HUDEP-2 (cell line): ENCODE data around the gene RGS1.

Experiments used
- DNase-seq, 76 experiments: peaks; one replicate each; lab custom pipeline; 2025; ENCODE audit not compliant: unreplicated experiment in 76 of 76; lab: John Stamatoyannopoulos, UW

The RGS1 gene

DNA sequence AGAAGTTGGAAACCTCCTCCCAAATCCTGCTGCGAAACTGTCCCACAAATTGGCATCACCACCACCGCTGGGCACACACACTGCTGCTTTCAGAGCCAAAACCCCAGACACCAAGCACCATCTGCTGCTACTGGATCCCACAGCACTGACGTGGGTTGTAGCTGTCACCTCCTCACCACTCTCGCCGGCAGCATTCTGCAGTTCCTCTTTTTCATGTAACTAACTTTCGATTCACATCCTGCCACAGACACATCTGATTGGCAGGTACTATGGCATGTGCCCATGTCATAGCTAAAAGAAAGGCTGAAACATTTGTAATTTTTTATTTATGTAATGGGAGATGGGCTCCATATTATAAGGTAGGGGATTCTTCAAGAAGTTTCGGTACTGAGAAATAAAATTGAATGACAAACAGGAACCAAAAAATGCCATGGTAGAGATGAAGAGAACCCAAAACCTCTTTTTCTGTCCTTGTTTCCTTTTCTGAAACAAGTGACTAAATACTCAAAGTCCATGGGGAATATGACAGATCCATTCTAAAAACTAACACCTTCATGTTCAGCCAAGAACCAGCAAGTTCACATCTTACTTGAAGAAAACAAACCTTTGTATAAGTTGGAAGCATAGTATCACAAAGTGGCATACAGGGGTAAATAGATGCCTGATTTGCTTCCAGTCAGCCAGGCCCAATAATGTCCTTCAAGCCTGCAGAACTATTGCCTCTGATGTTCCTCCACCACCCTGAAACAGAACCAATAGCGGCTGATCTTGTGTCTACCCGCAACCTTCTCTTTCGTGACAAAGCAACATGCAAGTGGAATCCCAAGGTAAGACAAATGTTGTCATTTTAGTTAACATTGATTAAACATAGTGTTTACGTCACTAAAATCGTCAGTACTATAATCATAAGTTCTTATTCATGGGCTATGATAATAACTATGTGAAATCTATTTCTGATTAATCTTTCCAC, 33.8 kb downstream of the RGS1 start:
- DNase-seq = peak in 40 of 76 experiments; percentile 4 to 67 (median 24)

DNA sequence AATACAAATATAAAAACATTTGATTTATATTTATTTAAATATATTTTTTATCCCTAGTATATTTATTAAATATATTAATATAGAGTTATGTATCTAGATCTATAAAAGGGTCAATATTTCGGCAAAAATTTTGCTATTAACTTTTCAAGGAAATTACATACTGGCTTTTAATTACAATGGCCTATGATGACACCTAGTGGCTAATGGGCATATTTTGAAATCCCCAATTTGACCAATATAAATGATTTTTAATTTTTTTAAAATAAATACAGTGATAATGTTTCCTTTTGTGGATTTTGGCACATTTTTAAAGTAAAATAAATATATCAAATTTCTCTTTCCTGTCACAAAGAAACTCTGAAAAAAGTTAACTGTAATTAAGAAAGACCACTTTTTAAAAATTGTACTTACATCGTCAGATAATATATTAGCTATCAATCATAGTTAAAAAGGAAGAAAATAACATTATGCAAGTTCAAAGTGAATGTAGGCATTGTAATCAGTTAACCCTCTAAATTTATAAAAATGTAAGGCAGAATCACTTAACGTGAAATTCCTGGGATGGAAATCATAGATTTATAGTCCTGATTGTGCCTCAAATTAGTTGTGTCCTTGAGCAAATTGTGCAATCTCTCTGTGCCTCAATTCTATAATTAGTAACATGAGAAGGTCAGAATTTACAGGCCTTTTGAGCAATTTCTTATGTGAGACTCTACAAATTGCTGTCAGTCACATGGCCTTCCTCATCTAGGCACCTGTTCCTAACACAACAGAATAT, 34.7 kb downstream of the RGS1 start:
- DNase-seq = peak in 3 of 76 experiments; percentile 3 to 15 (median 3)

DNA sequence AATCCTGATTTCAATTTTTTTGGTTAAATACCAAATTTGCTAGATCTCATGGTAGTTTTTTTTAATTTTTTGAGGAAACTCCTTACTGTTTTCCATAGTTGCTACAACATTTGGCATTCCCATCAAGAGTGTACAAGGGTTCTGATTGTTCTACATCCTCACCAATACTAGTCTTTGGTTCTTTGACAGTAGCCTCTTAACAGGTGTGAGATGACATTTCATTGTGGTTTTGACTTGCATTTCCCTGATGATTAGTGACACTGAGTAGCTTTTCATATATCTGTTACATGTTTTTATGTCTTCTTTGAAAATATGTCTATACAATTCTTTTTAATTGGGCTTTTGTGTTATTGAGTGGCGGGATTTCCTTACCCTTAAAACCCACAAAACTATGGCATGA, 39.5 kb downstream of the RGS1 start:
- DNase-seq = no peak

DNA sequence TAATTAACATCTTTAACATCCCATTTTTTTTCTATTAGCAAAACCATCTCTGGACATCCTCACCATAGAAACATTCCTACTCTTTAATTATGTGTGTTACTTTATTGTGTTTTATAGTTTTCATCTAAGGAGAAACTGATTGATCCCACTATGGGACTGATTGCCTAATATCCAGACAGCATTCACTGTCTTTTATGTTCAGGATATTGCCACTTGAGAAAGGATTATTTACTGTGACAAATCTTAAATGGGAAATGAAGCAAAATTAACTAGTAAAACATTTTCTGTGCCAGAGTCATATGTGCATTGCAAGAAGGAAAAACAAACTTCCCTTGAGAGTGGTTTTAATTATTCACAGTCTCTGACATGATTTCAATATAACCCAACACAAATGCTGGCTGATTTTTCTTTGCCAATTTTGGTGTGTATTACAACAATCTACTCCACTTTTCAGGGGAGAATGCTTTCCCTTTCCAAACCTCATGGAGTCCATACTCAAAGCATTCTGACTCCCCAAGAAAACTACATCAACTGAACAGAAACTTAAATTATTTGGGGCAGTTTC, 44.6 kb downstream of the RGS1 start:
- no peak for DNase-seq

DNA sequence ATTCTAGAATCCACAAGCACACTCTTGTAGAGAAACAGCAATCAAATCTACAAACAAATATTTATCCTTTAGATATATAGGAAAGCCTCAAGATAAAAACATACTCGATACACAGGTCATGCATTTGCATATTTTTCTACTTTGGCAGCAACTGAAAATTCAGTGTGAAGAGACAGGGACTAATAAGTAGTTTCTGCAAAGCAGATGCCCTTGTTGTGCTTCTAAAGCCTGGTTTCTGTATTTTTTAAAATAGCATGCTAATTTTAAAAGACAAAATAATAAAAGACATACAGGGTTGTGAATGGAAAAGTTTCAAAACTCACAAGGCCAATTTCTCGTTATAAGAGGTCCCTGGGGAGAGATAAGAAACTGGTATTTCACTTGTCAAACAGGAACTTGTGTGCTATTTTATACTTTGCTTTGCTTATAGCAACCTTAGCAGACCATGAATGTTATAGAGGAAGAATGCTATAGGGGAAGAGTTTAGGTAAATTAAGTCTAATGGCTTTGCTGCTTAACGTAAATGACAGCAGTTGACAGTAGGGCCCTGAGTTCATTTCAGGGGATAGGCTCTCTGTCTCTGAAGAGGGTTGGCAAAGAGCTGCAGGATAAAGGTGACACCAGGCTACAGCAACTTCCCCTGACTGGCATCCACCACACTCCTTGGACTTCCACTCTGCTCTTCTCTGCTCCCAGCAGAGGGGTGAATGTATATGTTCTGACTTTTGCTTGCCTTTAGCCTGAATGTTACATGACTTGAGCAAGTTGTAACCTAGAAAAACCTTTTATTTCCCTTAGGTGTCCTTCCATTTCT, 51.0 kb downstream of the RGS1 start:
- DNase-seq = peak in 2 of 76 experiments; percentile 4 to 14

DNA sequence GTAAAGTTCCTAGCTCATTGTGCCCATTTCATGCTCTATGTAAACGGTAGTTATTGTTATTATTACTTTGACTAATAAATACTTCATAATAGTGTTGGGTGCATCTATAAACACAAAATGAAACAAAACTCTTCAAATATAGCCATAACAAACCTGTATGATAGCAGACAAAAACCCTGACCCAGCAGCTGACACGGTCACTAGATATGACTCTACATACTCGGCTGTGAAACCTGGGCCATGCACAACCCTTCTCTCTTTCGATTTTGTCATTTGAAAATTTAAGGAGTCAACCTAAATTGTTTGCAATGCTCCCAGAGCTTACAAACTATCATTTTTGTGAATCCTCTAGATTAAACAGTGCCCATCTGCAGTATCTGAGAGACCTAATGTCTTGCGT, 52.3 kb downstream of the RGS1 start:
- DNase-seq = peak in 2 of 76 experiments; percentile 55 to 70

DNA sequence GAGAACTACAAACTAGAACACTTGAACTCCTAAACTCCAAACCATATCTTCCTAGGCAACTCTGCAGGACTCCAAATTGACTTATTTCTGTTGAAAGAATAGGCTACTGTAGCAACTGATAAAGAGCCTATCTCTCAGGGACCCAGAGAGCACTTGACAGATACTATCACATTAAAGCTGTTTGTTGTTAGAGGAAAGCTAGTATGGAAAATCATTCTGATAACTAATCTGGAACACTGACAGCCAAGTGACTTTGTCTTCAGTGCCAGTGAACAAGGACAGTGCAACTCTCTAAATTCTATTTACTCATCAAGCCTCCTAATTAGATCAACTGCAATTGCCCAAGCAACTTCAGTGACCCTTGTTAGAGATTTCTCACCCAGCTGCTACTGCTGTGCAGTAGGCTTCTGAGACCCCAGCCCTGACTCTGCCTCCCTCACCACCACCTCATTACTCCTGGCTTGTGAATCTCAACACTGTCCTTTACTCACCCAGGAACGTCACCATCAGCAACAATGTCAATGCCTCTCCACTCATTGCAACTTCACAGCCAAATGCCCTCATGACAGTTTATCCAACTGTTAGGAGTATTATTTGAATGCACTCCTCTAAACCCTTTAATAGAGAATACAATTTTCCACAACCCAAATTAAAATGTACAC, 53.0 kb downstream of the RGS1 start:
- DNase-seq = peak in 37 of 76 experiments; percentile 4 to 86 (median 53)

DNA sequence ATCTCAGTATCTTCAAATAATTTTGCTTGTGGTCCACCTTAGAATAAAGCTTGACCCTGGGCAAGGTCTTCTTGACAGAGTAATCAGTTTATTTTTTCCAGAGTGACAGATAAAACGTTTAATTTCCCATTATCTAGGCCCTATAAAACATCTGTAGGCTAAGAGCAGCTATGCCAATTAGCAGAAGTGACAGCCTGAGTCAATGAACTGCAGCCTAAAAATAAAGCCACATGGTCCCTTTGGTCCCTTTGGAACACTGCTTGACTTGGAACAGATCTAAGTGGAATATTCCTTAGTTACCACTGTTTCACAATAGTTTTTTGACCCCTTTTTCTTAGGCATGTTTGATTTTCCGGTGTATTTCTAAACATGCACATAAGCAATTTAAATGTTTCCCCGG, 54.0 kb downstream of the RGS1 start:
- DNase-seq = no peak
